Measurements from ENCODE around the gene MAGEA9B. TPM values are rescaled to one million over a fixed set of nuclear protein-coding genes. Genes with fewer than 3 reads are reported as not detected.
"Not testable (repeated sequence)": the region's sequence is repeated elsewhere in the genome, so short reads cannot be mapped to it uniquely, and the experiment has no call there.

Gene MAGEA9B
- total and polyA plus RNA-seq, 10 of the 15 experiments (the other 5 are each of a cell fraction or from before 2014, with no cell fraction given) = 0.08 TPM; not detected in 9

DNA sequence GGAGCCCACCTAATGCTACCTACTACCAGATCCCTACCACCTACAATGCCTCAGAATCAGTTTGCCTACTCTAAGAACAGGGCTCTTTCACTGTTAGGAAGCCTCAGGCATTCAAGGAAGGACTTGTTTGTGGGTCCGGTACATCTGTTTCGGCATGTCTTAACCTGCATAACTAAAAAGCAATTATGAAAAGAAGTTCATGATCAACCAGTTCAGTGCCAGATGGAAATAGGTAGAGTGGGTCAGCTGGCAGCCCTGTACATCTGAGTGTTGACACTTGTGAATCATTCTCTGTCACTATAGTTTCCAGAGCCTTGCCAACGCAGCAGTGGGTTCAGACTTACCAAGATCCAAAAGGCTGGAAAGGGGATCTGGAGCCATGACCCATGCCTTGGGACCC lies 41.0 kb upstream of the MAGEA9B start:
- SMC1A ChIA-PET (ENCODE audit: uncharacterized antibody, unreplicated experiment) = no interaction called here
- Histone ChIP-seq H3K4me1 (ENCODE audit: control insufficient read depth, insufficient read depth, low read length) (no peaks in the 10 kb centered on the region), H3K27me3 (replicated peaks in 1 of 2; ENCODE audit: control insufficient read depth in 2 of 2, insufficient read depth in 2 of 2, low read length in 1 of 2) (no peaks in the 10 kb centered on the region), H3K27ac (ENCODE audit: control insufficient read depth, insufficient read depth) (no peak overlapping the region), H3K79me2 (ENCODE audit: control insufficient read depth, insufficient read depth, low read length) (peaks cover 3% of the 10 kb centered on the region; the same call in 1 of the 2 replicates), H4K20me1 (ENCODE audit: control insufficient read depth, insufficient read depth) (no peaks in the 10 kb centered on the region; the same call in 1 of the 2 replicates), H3K9me3 (replicated peaks; ENCODE audit: control insufficient read depth, insufficient read depth, low read length) (no peaks in the 10 kb centered on the region), H3K9ac (ENCODE audit: control insufficient read depth, insufficient read depth, low read length) (no peak overlapping the region), H3K4me3 (no peak overlapping the region), H2AFZ (ENCODE audit: control insufficient read depth, low read depth, low read length) (no peak overlapping the region), H3K36me3 (ENCODE audit: control insufficient read depth in 2 of 2, insufficient read depth in 2 of 2, low read length in 1 of 2) (no peaks in the 10 kb centered on the region), H3K4me2 (ENCODE audit: control insufficient read depth, insufficient read depth) (no peak overlapping the region)
- in situ Hi-C loops (cut with MboI) (no loop called here), intact Hi-C loops (cut with micrococcal nuclease; ENCODE audit: unreplicated experiment) (loop anchor here (10.0 kb wide), 1 partner anchor 113 kb away; no protein-coding TSS in a partner anchor)
- DNase-seq (ENCODE audit: low read depth, low spot score) (no peak), FAIRE-seq (no peak), ATAC-seq (no peak)
- CTCF ChIA-PET = interaction anchor here (0.9 kb wide), 1 partner anchor 116 kb away, joined by 3 read pairs; no protein-coding TSS in a partner anchor
- TF ChIP-seq, protein P1, sequence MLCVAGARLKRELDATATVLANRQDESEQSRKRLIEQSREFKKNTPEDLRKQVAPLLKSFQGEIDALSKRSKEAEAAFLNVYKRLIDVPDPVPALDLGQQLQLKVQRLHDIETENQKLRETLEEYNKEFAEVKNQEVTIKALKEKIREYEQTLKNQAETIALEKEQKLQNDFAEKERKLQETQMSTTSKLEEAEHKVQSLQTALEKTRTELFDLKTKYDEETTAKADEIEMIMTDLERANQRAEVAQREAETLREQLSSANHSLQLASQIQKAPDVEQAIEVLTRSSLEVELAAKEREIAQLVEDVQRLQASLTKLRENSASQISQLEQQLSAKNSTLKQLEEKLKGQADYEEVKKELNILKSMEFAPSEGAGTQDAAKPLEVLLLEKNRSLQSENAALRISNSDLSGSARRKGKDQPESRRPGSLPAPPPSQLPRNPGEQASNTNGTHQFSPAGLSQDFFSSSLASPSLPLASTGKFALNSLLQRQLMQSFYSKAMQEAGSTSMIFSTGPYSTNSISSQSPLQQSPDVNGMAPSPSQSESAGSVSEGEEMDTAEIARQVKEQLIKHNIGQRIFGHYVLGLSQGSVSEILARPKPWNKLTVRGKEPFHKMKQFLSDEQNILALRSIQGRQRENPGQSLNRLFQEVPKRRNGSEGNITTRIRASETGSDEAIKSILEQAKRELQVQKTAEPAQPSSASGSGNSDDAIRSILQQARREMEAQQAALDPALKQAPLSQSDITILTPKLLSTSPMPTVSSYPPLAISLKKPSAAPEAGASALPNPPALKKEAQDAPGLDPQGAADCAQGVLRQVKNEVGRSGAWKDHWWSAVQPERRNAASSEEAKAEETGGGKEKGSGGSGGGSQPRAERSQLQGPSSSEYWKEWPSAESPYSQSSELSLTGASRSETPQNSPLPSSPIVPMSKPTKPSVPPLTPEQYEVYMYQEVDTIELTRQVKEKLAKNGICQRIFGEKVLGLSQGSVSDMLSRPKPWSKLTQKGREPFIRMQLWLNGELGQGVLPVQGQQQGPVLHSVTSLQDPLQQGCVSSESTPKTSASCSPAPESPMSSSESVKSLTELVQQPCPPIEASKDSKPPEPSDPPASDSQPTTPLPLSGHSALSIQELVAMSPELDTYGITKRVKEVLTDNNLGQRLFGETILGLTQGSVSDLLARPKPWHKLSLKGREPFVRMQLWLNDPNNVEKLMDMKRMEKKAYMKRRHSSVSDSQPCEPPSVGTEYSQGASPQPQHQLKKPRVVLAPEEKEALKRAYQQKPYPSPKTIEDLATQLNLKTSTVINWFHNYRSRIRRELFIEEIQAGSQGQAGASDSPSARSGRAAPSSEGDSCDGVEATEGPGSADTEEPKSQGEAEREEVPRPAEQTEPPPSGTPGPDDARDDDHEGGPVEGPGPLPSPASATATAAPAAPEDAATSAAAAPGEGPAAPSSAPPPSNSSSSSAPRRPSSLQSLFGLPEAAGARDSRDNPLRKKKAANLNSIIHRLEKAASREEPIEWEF (IDR thresholded peaks at IDR 0.05; ENCODE audit: insufficient replicate concordance, low read depth, low read length) = no peak
- no peak for TF ChIP-seq TARDBP (IDR thresholded peaks at IDR 0.05; ENCODE audit: borderline replicate concordance)
- TF ChIP-seq CHD4 (IDR thresholded peaks at IDR 0.05) = no peak
- POLR2A ChIA-PET = no interaction called here
- 82% methylated on average over 3 of the region's 3 CpGs for WGBS (ENCODE audit: insufficient coverage, insufficient replicate concordance, low lambda C conversion rate, missing lambda C conversion rate)
- RAD21 ChIA-PET (ENCODE audit: unreplicated experiment) = no interaction called here
- no TSS peak for BruUV-seq (replicated peaks)

DNA sequence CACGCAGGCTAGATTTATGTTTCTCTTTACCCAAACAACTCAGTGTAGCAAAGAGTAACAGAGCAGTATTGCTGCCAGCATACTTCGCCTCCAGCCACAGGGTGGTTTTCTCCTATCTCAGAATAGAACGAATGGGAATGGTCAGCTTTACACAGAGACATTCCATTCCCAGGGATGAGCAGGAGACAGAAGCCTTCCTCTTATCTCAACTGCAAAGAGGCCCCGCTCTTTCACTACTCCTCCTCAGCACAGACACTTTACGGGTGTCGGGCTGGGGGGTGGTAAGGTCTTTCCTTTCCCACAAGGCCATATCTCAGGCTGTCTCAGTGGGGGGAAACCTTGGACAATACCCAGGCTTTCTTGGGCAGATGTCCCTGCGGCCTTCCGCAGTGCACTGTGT lies 39.6 kb upstream of the MAGEA9B start:
- H3K9me3 ChIP-seq (replicated peaks; ENCODE audit: control insufficient read depth, insufficient read depth, low read length); CTCF ChIA-PET; H3K79me2 ChIP-seq (ENCODE audit: control insufficient read depth, insufficient read depth, low read length); H3K4me2 ChIP-seq (ENCODE audit: control insufficient read depth, insufficient read depth); H3K27ac ChIP-seq (ENCODE audit: control insufficient read depth, insufficient read depth); H4K20me1 ChIP-seq (ENCODE audit: control insufficient read depth, insufficient read depth); ATAC-seq; H3K9ac ChIP-seq (ENCODE audit: control insufficient read depth, insufficient read depth, low read length); H2AFZ ChIP-seq (ENCODE audit: control insufficient read depth, low read depth, low read length); SMC1A ChIA-PET (ENCODE audit: uncharacterized antibody, unreplicated experiment); in situ Hi-C loops (cut with MboI); FAIRE-seq; POLR2A ChIA-PET; H3K36me3 ChIP-seq (ENCODE audit: control insufficient read depth in 2 of 2, insufficient read depth in 2 of 2, low read length in 1 of 2); H3K4me3 ChIP-seq; BruUV-seq (replicated peaks); RAD21 ChIA-PET (ENCODE audit: unreplicated experiment); H3K4me1 ChIP-seq (ENCODE audit: control insufficient read depth, insufficient read depth, low read length); H3K27me3 ChIP-seq (replicated peaks in 1 of 2; ENCODE audit: control insufficient read depth in 2 of 2, insufficient read depth in 2 of 2, low read length in 1 of 2); DNase-seq (ENCODE audit: low read depth, low spot score): not testable (repeated sequence)
- WGBS (ENCODE audit: insufficient coverage, insufficient replicate concordance, low lambda C conversion rate, missing lambda C conversion rate) = 60% methylated on average over 8 of the region's 8 CpGs
- intact Hi-C loops (cut with micrococcal nuclease; ENCODE audit: unreplicated experiment) = loop anchor here (10.0 kb wide), 1 partner anchor 112 kb away; no protein-coding TSS in a partner anchor

DNA sequence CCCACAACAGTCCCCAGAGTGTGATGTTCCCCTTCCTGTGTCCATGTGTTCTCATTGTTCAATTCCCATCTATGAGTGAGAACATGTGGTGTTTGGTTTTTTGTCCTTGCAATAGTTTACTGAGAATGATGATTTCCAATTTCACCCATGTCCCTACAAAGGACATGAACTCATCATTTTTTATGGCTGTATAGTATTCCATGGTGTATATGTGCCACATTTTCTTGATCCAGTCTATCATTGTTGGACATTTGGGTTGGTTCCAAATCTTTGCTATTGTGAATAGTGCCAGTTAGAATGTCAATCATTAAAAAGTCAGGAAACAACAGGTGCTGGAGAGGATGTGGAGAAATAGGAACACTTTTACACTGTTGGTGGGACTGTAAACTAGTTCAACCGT lies 32.4 kb upstream of the MAGEA9B start:
- BruUV-seq (replicated peaks); H3K4me2 ChIP-seq (ENCODE audit: control insufficient read depth, insufficient read depth); RAD21 ChIA-PET (ENCODE audit: unreplicated experiment); H3K36me3 ChIP-seq (ENCODE audit: control insufficient read depth in 2 of 2, insufficient read depth in 2 of 2, low read length in 1 of 2); POLR2A ChIA-PET; H3K4me1 ChIP-seq (ENCODE audit: control insufficient read depth, insufficient read depth, low read length); H3K9me3 ChIP-seq (replicated peaks; ENCODE audit: control insufficient read depth, insufficient read depth, low read length); FAIRE-seq; H4K20me1 ChIP-seq (ENCODE audit: control insufficient read depth, insufficient read depth); in situ Hi-C loops (cut with MboI); H3K27me3 ChIP-seq (replicated peaks in 1 of 2; ENCODE audit: control insufficient read depth in 2 of 2, insufficient read depth in 2 of 2, low read length in 1 of 2); H3K4me3 ChIP-seq; H3K27ac ChIP-seq (ENCODE audit: control insufficient read depth, insufficient read depth); H3K9ac ChIP-seq (ENCODE audit: control insufficient read depth, insufficient read depth, low read length); DNase-seq (ENCODE audit: low read depth, low spot score); CTCF ChIA-PET; SMC1A ChIA-PET (ENCODE audit: uncharacterized antibody, unreplicated experiment); H3K79me2 ChIP-seq (ENCODE audit: control insufficient read depth, insufficient read depth, low read length); H2AFZ ChIP-seq (ENCODE audit: control insufficient read depth, low read depth, low read length); ATAC-seq: not testable (repeated sequence)
- intact Hi-C loops (cut with micrococcal nuclease; ENCODE audit: unreplicated experiment) = loop anchor here (10.0 kb wide), 1 partner anchor 105 kb away; no protein-coding TSS in a partner anchor
- no CpG with 5 or more reads among the region's 1 CpG for WGBS (ENCODE audit: insufficient coverage, insufficient replicate concordance, low lambda C conversion rate, missing lambda C conversion rate)
